ENCODE data around the gene ESR2.
A peak's percentile ranks its signal among the peaks of the same experiment; 100 is the strongest.

ESR2 gene

GRCh38 chr14:64265222-64265621 is 28.9 kb downstream of the ESR2 start:
- DNase-seq = no peak

- no peak for DNase-seq
Observed at GRCh38 chr14:64260418-64260817, 33.8 kb downstream of the ESR2 start.

- DNase-seq = no peak
Observed at GRCh38 chr14:64255756-64256155, 38.4 kb downstream of the ESR2 start.

- DNase-seq = no peak
Observed at GRCh38 chr14:64253672-64254071, 40.5 kb downstream of the ESR2 start.

- no peak for DNase-seq
Observed at GRCh38 chr14:64249363-64249762, 44.8 kb downstream of the ESR2 start.

GRCh38 chr14:64248689-64249088 is 45.5 kb downstream of the ESR2 start:
- DNase-seq = no peak

- no peak for DNase-seq
Observed at GRCh38 chr14:64247195-64247594, 47.0 kb downstream of the ESR2 start.

GRCh38 chr14:64246688-64247087 is 47.5 kb downstream of the ESR2 start:
- no peak for DNase-seq

- no peak for DNase-seq
Observed at GRCh38 chr14:64245491-64245890, 48.7 kb downstream of the ESR2 start.

- no peak for DNase-seq
Observed at GRCh38 chr14:64244279-64244678, 49.9 kb downstream of the ESR2 start.

- no peak for DNase-seq
Observed at GRCh38 chr14:64238631-64239030, 55.5 kb downstream of the ESR2 start.

GRCh38 chr14:64238049-64238448 is 56.1 kb downstream of the ESR2 start:
- no peak for DNase-seq

GRCh38 chr14:64235652-64236640 is 58.2 kb downstream of the ESR2 start:
- DNase-seq = no peak

GRCh38 chr14:64234877-64235651 is 59.1 kb downstream of the ESR2 start:
- DNase-seq = no peak

GRCh38 chr14:64233531-64234190 is 60.5 kb downstream of the ESR2 start:
- DNase-seq = no peak

- no peak for DNase-seq
Observed at GRCh38 chr14:64232944-64233343, 61.2 kb downstream of the ESR2 start.

- peak; percentile 50 for DNase-seq
Observed at GRCh38 chr14:64232095-64232838, 61.9 kb downstream of the ESR2 start.

- DNase-seq = no peak
Observed at GRCh38 chr14:64229489-64229888, 64.7 kb downstream of the ESR2 start.

- no peak for DNase-seq
Observed at GRCh38 chr14:64227856-64228255, 66.3 kb downstream of the ESR2 start.

GRCh38 chr14:64225151-64225757 is 68.9 kb downstream of the ESR2 start:
- no peak for DNase-seq

- DNase-seq = no peak
Observed at GRCh38 chr14:64221391-64222003, 72.7 kb downstream of the ESR2 start.

- DNase-seq = no peak
Observed at GRCh38 chr14:64220466-64220865, 73.7 kb downstream of the ESR2 start.

All from stimulated activated CD8-positive, alpha-beta memory T cell treated with anti-CD3 and anti-CD28 coated beads, Interleukin-4, amount 100 ng/mL, for 48 hours (primary cell).